Sigmoid colon (tissue), 4 donors: ENCODE measurements around the gene NRF1.

ENCODE experiments used
- EP300 ChIP-seq, 4 donors: sonication (generic); formaldehyde crosslinking; IDR thresholded peaks; one replicate each; pipeline ENCODE4 v1.6.1; 2017; ENCODE audit warnings: antibody characterized with exemption in 4 of 4
- POLR2A ChIP-seq, 2 donors: fragments of 450-650 bp; IDR thresholded peaks; one replicate each; pipeline ENCODE4 v1.6.1; 2016; ENCODE audit warnings: antibody characterized with exemption in 2 of 2, mild to moderate bottlenecking in 2 of 2, moderate library complexity in 2 of 2
- POLR2AphosphoS5 ChIP-seq, 4 donors: sonication (generic); formaldehyde crosslinking; IDR thresholded peaks; one replicate each; pipeline ENCODE4 v1.6.1; 2017; ENCODE audit warnings: antibody characterized with exemption in 4 of 4
- TF ChIP-seq, protein P1 (sequence below), 4 experiments: fragments of 450-650 bp in 3 of 4; fragments of 200-600 bp in 1 of 4; IDR thresholded peaks; one replicate each; pipeline ENCODE4 v1.5.1; 2016 to 2019; ENCODE audit warnings: antibody characterized with exemption in 4 of 4, mild to moderate bottlenecking in 3 of 4, moderate library complexity in 2 of 4

GRCh38 chr7:129713544-129713943 is 102.0 kb downstream of the NRF1 start:
- TF ChIP-seq, protein P1, sequence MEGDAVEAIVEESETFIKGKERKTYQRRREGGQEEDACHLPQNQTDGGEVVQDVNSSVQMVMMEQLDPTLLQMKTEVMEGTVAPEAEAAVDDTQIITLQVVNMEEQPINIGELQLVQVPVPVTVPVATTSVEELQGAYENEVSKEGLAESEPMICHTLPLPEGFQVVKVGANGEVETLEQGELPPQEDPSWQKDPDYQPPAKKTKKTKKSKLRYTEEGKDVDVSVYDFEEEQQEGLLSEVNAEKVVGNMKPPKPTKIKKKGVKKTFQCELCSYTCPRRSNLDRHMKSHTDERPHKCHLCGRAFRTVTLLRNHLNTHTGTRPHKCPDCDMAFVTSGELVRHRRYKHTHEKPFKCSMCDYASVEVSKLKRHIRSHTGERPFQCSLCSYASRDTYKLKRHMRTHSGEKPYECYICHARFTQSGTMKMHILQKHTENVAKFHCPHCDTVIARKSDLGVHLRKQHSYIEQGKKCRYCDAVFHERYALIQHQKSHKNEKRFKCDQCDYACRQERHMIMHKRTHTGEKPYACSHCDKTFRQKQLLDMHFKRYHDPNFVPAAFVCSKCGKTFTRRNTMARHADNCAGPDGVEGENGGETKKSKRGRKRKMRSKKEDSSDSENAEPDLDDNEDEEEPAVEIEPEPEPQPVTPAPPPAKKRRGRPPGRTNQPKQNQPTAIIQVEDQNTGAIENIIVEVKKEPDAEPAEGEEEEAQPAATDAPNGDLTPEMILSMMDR (IDR thresholded peaks at IDR 0.05) = no peak
- TF ChIP-seq POLR2A (IDR thresholded peaks at IDR 0.05) = no peak
- no peak for TF ChIP-seq POLR2AphosphoS5 (IDR thresholded peaks at IDR 0.05)
- TF ChIP-seq EP300 (IDR thresholded peaks at IDR 0.05) = no peak
